ENCODE measurements around the gene RFPL2.
"Not testable (repeated sequence)": the region's sequence is repeated elsewhere in the genome, so short reads cannot be mapped to it uniquely, and the experiment has no call there.

Gene RFPL2

DNA sequence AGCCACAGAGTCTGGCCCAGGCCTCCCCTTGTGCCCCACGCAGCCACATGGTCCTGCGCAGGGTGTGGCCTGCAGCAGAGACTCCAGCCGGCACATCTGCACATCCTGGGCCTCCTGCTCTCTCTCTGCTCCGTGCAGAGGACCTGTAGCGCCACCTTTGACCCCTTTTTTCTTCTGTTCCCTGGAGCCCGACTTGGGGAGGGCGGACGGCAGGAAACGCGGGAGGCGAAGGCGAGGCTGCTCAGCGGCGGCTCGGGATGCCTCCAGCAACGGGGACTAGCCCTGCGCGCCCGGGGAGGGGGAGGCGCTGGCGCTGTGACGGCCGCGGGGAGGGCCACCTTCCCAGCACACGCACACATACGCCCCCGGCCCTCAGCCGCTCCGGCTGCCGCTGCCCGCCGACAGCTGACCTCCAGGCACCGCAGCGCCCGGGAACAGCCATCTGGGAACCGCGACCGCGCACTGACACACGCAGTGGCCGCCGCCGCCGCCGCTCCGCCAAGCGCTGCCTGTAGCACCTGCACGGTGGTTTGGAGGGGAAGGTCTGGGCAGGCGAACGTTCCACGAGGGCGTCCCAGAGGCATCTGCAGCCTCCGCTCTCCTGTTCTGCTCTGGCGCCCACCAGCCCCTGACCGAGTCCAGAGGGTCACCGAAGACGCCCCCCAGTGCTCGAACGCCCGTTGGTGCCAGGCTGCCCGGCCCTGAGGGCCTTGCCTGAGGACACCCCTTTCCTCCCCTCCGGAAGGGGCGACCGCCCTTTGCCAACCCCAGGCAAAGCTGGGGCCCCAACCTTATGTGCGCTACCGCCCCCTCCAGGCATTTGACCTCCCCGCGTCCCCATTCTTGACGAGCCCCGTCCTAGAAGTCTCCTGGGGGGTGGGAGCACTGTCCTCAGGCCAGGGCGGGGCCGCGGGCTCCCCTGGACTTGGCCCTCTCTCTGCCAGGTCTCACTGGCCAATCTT, 28.9 kb downstream of the RFPL2 start:
- DNase-seq, result no peak
- no peak for ATAC-seq (replicated peaks)
- no peak overlapping the region for H3K4me3 Mint-ChIP-seq
- H3K27me3 Mint-ChIP-seq, result peaks cover 43 to 50% of the 10 kb centered on the region in 2 donors
- H3K4me1 Mint-ChIP-seq (ENCODE audit: low read depth in 2 of 2), result no peaks in the 10 kb centered on the region
- H3K36me3 Mint-ChIP-seq (ENCODE audit: insufficient read depth), result no peaks in the 10 kb centered on the region
- no peaks in the 10 kb centered on the region for H3K9me3 Mint-ChIP-seq
- H3K27ac Mint-ChIP-seq, result no peak overlapping the region

DNA sequence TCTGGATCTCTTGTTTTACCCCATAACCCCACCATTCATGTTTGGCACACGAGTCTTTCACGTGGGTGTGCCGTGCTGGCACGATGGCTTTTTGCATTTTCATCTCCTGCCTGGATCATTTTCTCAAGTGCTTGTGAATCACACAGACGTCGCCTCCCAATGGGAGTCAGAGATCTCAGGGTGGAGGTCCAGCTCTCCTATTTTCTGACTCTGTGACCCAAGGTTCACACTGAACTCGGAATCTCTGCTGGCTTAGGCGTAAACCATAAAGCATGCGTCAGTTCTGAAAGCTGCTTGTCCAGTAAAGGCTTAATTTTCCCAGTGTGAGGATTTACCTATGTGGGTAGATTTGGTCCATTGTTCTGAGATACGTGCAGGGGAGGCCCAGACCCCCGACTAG, 29.8 kb downstream of the RFPL2 start:
- peaks cover 43 to 50% of the 10 kb centered on the region in 2 donors for H3K27me3 Mint-ChIP-seq
- no peak overlapping the region for H3K27ac Mint-ChIP-seq
- no peaks in the 10 kb centered on the region for H3K4me1 Mint-ChIP-seq (ENCODE audit: low read depth in 2 of 2)
- H3K9me3 Mint-ChIP-seq, result no peaks in the 10 kb centered on the region
- DNase-seq (no peak), ATAC-seq (replicated peaks) (no peak)
- H3K4me3 Mint-ChIP-seq, result no peak overlapping the region
- no peaks in the 10 kb centered on the region for H3K36me3 Mint-ChIP-seq (ENCODE audit: insufficient read depth)

DNA sequence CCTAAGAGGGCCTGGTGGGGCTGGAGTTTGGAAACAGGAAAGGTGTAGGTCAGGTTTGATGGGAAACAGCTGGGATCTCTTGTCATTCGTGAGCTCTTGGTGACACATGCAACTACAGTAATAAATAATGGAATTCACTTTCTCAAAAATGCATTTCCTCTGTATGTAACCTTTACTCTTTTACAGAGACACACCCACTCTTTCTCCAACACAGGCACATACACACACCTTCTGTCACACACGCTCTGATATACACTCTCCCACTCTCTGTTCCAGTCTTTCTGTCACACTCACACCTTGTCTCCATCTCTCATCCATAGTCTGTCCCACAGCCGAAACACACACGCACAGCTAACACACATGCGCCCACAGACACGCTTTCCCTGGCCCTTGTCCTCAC, 39.2 kb downstream of the RFPL2 start:
- no peaks in the 10 kb centered on the region for H3K36me3 Mint-ChIP-seq (ENCODE audit: insufficient read depth)

DNA sequence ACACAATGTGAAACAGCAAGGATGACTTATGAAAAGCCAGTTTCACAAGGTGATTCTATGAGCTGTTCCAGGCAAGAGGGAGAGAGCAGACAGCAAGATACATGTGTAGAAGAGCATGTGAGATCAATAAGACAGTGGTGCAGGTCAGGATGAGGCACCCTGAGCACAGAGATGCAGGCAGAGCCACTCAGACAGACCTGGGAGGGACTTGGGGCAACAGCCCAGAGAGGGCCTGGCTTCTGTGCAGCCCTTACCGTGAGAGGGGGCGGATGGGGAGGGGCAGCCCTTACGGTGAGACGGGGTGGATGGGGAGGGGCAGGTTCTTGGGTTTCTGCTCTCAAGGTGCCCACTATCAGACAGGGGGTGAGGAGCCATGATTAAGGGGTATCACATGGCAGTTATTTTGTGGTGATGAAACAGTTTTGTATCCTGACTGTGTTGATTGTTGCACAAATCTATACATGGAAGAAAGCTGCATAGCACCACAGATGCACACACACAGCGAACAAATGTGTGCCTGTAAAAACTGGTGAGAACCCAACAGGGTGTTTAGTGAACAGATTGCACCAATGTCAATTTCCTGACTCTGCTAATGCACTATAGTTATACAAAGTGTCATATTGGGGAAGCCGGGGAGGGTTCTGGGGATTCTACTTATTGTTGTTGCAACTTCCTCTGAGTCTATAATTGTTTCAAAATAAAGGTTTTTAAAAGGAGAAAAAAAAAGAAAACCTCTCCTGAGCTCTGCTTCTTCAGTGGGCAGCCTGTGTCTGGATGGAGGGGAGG, 40.6 kb downstream of the RFPL2 start:
- H3K36me3 Mint-ChIP-seq (ENCODE audit: insufficient read depth), result no peaks in the 10 kb centered on the region
- ATAC-seq (replicated peaks) (no peak), DNase-seq (no peak)
- H3K4me3 Mint-ChIP-seq, result no peak overlapping the region
- no peak overlapping the region for H3K27ac Mint-ChIP-seq
- peaks cover 24 to 30% of the 10 kb centered on the region in 2 donors for H3K27me3 Mint-ChIP-seq
- no peaks in the 10 kb centered on the region for H3K9me3 Mint-ChIP-seq
- no peaks in the 10 kb centered on the region for H3K4me1 Mint-ChIP-seq (ENCODE audit: low read depth in 2 of 2)

More for the DNA sequence above, 39.2 kb downstream of the RFPL2 start:
- ATAC-seq (replicated peaks) (no peak), DNase-seq (no peak)
- Mint-ChIP-seq H3K4me1 (ENCODE audit: low read depth in 2 of 2) (no peaks in the 10 kb centered on the region), H3K27ac (no peak overlapping the region), H3K9me3 (no peaks in the 10 kb centered on the region), H3K4me3 (no peak overlapping the region), H3K27me3 (peaks cover 24 to 30% of the 10 kb centered on the region in 2 donors)

DNA sequence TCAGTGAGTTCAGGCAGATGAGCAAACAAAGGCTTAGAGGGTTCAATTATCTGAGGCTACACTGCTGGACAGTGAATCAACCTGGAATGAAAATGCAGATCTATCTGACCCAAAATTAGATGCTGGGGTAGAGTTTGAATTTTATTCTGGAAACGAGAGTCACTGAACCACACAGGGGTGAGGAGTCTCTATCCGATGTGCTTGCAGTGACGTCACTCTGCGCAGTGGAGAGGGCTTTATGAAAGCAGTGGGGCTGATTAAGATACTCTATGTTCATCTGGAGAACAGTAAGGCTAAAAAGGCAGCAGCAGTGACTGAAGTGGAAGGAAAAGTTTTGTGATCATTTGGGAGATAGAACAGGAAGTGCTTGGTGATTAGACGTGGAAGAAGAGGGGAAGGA, 44.5 kb downstream of the RFPL2 start:
- not testable (repeated sequence) for H3K36me3 Mint-ChIP-seq (ENCODE audit: insufficient read depth); DNase-seq; H3K4me3 Mint-ChIP-seq; ATAC-seq (replicated peaks); H3K4me1 Mint-ChIP-seq (ENCODE audit: low read depth in 2 of 2); H3K9me3 Mint-ChIP-seq; H3K27ac Mint-ChIP-seq
- peaks cover 9 to 32% of the 10 kb centered on the region in 2 donors for H3K27me3 Mint-ChIP-seq

DNA sequence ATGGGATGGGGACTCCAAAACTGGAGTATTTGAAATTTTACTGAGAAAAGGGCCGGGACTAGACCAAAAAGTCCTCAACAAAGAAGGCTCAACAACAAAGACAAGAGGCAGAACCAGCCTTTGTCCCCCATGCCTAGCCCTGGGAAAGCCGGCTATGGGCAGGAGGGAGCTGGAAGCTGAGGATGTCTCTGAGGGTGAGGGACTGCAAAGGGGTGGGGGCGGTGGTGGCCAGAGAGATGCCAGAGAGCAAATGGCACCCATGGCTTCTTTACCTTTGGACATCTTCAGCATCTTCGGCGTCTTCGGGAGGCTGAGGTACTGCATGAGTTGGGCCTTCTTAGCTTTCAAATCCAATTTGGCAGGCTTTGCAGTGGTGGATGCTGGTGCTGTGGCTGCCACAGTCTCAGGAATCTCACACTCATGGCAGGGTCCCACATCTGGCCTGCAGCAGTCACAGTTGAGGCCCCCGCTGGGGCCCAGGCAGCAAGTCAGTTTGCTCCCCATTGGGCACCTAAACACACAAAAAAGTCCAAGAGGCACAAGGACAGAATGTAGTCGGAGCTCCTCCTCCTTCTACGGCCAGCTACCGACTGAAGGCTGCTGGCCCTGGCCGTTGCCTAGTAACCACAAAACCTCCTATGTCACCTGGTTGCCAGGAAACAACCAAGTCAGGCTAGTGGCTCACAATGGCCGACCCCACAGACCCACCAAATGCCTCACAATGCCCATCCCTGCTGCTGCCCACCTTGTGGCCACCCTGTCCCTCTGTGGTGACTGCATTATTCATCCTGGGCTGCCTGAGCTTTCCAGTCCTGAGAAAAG, 46.0 kb downstream of the RFPL2 start, which contains the start of gene C22orf42:
TSS of gene C22orf42 (minus strand) at position 592 of the 822 bp plus-strand sequence. CDS start at position 504, 88 bp downstream.
- no peaks in the 10 kb centered on the region for H3K4me1 Mint-ChIP-seq (ENCODE audit: low read depth in 2 of 2)
- no peak within 1 kb of the TSS for H3K27ac Mint-ChIP-seq
- no peak for DNase-seq
- H3K36me3 Mint-ChIP-seq (ENCODE audit: insufficient read depth), result no peaks in the 10 kb centered on the region
- H3K27me3 Mint-ChIP-seq, result peaks cover 4 to 28% of the 10 kb centered on the region in 2 donors
- ATAC-seq (replicated peaks), result no peak
- H3K4me3 Mint-ChIP-seq, result no peak within 1 kb of the TSS
- H3K9me3 Mint-ChIP-seq, result no peaks in the 10 kb centered on the region

DNA sequence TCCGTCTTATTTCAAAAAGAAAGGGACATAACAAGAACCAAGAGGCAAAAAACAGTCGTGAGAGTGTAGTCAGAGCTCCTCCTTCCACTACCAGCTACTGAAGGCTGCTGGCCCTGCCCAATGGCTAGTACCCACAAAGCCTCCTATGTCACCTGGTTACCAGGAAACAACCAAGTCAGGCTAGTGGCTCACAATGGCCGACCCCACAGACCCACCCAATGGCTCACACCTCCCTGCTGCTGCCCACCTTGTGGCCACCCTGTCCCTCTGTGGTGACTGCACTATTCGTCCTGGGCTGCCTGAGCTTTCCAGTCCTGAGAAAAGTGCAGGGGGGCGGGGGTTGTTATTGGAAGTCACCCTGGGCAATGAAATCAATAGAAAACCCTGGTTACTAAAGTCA, 47.2 kb downstream of the RFPL2 start:
- DNase-seq; H3K4me3 Mint-ChIP-seq; H3K36me3 Mint-ChIP-seq (ENCODE audit: insufficient read depth); H3K27ac Mint-ChIP-seq; H3K9me3 Mint-ChIP-seq; H3K4me1 Mint-ChIP-seq (ENCODE audit: low read depth in 2 of 2); ATAC-seq (replicated peaks): not testable (repeated sequence)
- peaks cover 0 to 20% of the 10 kb centered on the region in 2 donors for H3K27me3 Mint-ChIP-seq

DNA sequence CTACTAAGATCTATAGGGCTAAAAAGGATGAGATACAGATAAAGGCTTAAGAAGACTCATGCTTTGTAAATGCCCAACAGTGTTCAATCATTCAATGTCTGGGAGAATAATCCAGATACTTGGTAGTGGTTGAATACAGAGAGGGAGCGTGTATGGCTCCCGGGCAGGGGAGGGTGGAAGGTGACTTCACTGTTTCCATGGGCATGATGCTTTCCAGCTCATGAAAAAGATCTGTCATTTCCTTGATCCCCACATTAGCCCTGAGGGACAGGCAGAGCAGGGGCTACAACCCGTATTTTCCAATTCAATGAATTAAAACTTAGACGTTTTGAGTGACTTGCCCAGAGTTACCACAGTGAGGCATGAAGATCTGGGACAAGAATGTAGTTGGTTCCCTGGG, 50.1 kb downstream of the RFPL2 start:
- not testable (repeated sequence) for DNase-seq; ATAC-seq (replicated peaks); H3K36me3 Mint-ChIP-seq (ENCODE audit: insufficient read depth); H3K9me3 Mint-ChIP-seq; H3K27ac Mint-ChIP-seq; H3K4me3 Mint-ChIP-seq
- Mint-ChIP-seq H3K27me3 (peaks cover 0 to 20% of the 10 kb centered on the region in 2 donors), H3K4me1 (ENCODE audit: low read depth in 2 of 2) (peaks cover 9 to 10% of the 10 kb centered on the region in 2 donors)

DNA sequence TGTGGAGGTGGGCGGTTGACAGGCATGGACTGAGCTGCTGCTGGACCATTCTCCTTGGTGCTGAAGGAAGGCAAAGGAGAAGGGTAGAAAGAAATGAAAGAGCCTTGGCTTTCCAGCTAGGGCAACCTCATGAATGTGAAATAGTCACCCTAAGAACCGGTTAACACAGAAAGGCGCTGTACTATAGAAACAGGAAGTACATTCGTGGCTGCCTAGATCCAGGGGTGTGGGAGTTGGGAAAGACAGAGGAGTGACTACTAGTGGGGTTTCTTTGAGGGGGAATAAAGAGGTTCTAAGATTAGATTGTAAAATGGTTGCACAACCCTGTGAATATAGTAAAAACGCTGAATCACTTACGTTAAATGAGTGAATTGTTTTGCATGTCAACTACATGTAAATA, 53.2 kb downstream of the RFPL2 start:
- ATAC-seq (replicated peaks); H3K36me3 Mint-ChIP-seq (ENCODE audit: insufficient read depth); H3K4me3 Mint-ChIP-seq; H3K27ac Mint-ChIP-seq; DNase-seq: not testable (repeated sequence)
- Mint-ChIP-seq H3K27me3 (peaks cover 5 to 11% of the 10 kb centered on the region in 2 donors), H3K4me1 (ENCODE audit: low read depth in 2 of 2) (peaks cover 9 to 10% of the 10 kb centered on the region in 2 donors), H3K9me3 (peaks cover 4 to 11% of the 10 kb centered on the region in 2 donors)

DNA sequence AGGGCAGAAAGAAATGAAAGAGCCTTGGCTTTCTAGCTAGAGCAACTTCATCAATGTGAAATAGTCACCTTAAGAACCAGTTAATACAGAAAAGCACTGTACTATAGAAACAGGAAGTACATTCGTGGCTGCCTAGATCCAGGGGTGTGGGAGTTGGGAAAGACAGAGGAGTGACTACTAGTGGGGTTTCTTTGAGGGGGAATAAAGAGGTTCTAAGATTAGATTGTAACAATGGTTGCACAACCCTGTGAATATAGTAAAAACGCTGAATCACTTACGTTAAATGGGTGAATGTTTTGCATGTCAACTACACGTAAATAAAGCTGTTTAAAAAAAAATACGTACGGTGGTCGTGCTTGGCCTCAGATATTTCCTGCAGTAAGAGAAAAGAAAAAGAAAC, 54.2 kb downstream of the RFPL2 start:
- ATAC-seq (replicated peaks); H3K27ac Mint-ChIP-seq; H3K4me3 Mint-ChIP-seq; DNase-seq; H3K36me3 Mint-ChIP-seq (ENCODE audit: insufficient read depth): not testable (repeated sequence)
- H3K9me3 Mint-ChIP-seq, result peaks cover 4 to 11% of the 10 kb centered on the region in 2 donors
- peaks cover 5 to 11% of the 10 kb centered on the region in 2 donors for H3K27me3 Mint-ChIP-seq
- H3K4me1 Mint-ChIP-seq (ENCODE audit: low read depth in 2 of 2), result peaks cover 9 to 10% of the 10 kb centered on the region in 2 donors

DNA sequence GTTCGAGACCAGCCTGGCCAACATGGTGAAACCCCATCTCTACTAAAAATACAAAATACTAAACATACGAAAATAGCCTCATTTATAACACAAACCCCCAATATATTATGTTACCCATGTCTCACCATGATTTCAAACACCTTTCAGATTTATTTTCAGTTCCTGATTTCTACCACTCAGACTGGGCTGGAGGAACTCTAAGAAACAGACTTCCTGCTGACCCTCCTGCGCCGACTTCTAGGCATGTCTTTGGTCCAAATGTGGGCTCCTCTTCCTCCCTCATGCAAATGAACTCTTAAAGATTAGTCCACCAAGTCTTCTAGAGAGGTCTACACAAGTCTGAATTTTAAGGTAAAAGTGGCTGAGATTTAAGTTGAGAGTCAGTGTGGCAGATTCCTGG, 56.5 kb downstream of the RFPL2 start:
- peaks cover 15 to 16% of the 10 kb centered on the region in 2 donors for H3K4me1 Mint-ChIP-seq (ENCODE audit: low read depth in 2 of 2)
- peaks cover 4 to 11% of the 10 kb centered on the region in 2 donors for H3K9me3 Mint-ChIP-seq
- not testable (repeated sequence) for H3K36me3 Mint-ChIP-seq (ENCODE audit: insufficient read depth); DNase-seq; H3K4me3 Mint-ChIP-seq; ATAC-seq (replicated peaks); H3K27ac Mint-ChIP-seq
- peaks cover 0 to 11% of the 10 kb centered on the region in 2 donors for H3K27me3 Mint-ChIP-seq

DNA sequence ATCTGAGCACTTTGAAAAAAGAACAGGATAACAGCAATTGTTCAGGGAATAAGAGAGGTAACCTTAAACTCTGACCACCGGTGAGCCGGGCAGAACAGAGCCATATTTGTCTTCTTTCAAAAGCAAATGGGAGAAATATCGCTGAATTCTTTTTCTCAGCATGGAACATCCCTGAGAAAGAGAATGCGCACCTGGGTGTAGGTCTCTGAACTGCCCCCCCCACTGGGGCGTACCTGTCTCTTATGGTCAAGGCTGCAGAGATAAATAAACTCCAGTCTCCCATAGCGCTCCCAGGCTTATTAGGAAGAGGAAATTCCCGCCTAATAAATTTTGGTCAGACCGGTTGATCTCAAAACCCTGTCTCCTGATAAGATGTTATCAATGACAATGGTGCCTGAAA, 57.7 kb downstream of the RFPL2 start:
- H3K9me3 Mint-ChIP-seq, result peaks cover 4 to 11% of the 10 kb centered on the region in 2 donors
- not testable (repeated sequence) for H3K36me3 Mint-ChIP-seq (ENCODE audit: insufficient read depth); H3K27ac Mint-ChIP-seq; H3K4me3 Mint-ChIP-seq; DNase-seq; ATAC-seq (replicated peaks)
- peaks cover 13 to 16% of the 10 kb centered on the region in 2 donors for H3K4me1 Mint-ChIP-seq (ENCODE audit: low read depth in 2 of 2)
- peaks cover 0 to 11% of the 10 kb centered on the region in 2 donors for H3K27me3 Mint-ChIP-seq
